Body of pancreas (tissue), 4 donors: Measurements from ENCODE around the gene TNS4.

Source experiments
- POLR2A ChIP-seq, 3 donors: fragments of 450-650 bp; IDR thresholded peaks; one replicate each; pipeline ENCODE4 v1.6.1; 2016; ENCODE audit warnings: antibody characterized with exemption in 3 of 3, mild to moderate bottlenecking in 2 of 3
- TF ChIP-seq, protein P1 (sequence below), 7 experiments: fragments of 450-650 bp in 4 of 7; fragments of 200-600 bp in 3 of 7; sonication (generic) in 3 of 7; IDR thresholded peaks; one replicate each; pipeline ENCODE4 v1.5.1; 2016 to 2019; ENCODE audit warnings: antibody characterized with exemption in 7 of 7

DNA sequence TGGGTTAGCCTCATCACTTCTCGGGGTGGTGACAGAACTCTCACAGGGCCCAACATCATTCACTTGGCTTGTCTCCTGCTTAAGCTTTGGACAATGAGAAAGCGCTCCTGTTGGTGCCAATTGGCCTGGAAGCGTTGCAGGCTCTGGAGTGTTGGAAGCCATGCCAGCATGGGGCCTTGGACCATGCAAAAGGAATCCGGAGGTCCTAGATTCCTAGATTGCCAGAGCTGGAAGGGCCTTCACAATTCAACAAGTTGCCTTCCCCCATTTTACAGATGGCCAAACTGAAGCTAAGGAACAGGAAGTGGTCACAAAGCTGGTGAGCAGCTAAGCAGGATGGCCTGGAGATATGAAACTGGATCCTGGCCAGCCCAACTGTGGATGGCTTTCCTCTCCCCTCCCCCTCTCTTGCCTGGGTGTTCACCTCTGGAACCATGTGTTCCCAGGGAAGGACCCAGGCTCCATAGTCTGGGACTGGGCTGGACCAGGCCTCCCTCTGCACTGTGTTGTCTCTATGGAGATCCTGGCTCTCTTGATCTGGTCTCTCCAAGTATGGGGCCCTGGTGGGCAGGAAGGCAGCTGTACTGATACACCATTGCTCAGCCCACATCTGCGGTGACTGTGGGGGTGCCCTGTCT lies 64.2 kb downstream of the TNS4 start:
- TF ChIP-seq POLR2A (IDR thresholded peaks at IDR 0.05) = no peak
- TF ChIP-seq, protein P1, sequence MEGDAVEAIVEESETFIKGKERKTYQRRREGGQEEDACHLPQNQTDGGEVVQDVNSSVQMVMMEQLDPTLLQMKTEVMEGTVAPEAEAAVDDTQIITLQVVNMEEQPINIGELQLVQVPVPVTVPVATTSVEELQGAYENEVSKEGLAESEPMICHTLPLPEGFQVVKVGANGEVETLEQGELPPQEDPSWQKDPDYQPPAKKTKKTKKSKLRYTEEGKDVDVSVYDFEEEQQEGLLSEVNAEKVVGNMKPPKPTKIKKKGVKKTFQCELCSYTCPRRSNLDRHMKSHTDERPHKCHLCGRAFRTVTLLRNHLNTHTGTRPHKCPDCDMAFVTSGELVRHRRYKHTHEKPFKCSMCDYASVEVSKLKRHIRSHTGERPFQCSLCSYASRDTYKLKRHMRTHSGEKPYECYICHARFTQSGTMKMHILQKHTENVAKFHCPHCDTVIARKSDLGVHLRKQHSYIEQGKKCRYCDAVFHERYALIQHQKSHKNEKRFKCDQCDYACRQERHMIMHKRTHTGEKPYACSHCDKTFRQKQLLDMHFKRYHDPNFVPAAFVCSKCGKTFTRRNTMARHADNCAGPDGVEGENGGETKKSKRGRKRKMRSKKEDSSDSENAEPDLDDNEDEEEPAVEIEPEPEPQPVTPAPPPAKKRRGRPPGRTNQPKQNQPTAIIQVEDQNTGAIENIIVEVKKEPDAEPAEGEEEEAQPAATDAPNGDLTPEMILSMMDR (IDR thresholded peaks at IDR 0.05) = no peak
